HEK293 (cell line): ENCODE measurements around the gene NPAS2.

Experiments
- MYNN ChIP-seq: fragments of 450-650 bp; formaldehyde crosslinking; IDR thresholded peaks from 2 replicates; pipeline ENCODE4 v1.5.1; 2016; ENCODE audit warnings: missing biosample characterization, missing genetic modification characterization, borderline replicate concordance
- SP7 ChIP-seq: fragments of 450-650 bp; formaldehyde crosslinking; IDR thresholded peaks from 2 replicates; pipeline ENCODE4 v1.5.1; 2016; ENCODE audit warnings: missing biosample characterization, missing genetic modification characterization
- TCF7L2 ChIP-seq: IDR thresholded peaks from 2 replicates; pipeline ENCODE4 v1.6.1; 2011; ENCODE audit warnings: low read depth, mild to moderate bottlenecking, inconsistent platforms, low read length, moderate library complexity, borderline replicate concordance
- ZFHX2 ChIP-seq: fragments of 450-650 bp; formaldehyde crosslinking; conservative IDR thresholded peaks from 2 replicates; pipeline ENCODE4 v1.5.1; 2016; ENCODE audit warnings: missing biosample characterization, missing genetic modification characterization
- ZNF274 ChIP-seq, 2 experiments: fragments of 200-500 bp in 1 of 2; fragments of 450-650 bp in 1 of 2; sonication (Bioruptor generic) in 1 of 2; formaldehyde crosslinking in 1 of 2; IDR thresholded peaks; 2 replicates each; pipeline versions ENCODE4 v1.5.1 to v1.6.1; 2014 to 2016; ENCODE audit warnings: borderline replicate concordance in 1 of 2, inconsistent platforms in 1 of 2, low read length in 1 of 2, missing biosample characterization in 1 of 2, missing genetic modification characterization in 1 of 2
- TF ChIP-seq, protein P1 (sequence below): fragments of 450-650 bp; formaldehyde crosslinking; IDR thresholded peaks from 2 replicates; pipeline ENCODE4 v1.5.1; 2016; ENCODE audit warnings: missing biosample characterization, missing genetic modification characterization
- TF ChIP-seq, protein P2 (sequence below): fragments of 450-650 bp; formaldehyde crosslinking; IDR thresholded peaks from 2 replicates; pipeline ENCODE4 v1.5.1; 2016; ENCODE audit warnings: missing biosample characterization, missing genetic modification characterization
- TF ChIP-seq, protein P3 (sequence below): fragments of 450-650 bp; formaldehyde crosslinking; IDR thresholded peaks from 2 replicates; pipeline ENCODE4 v1.5.1; 2016; ENCODE audit warnings: missing biosample characterization, missing genetic modification characterization, borderline replicate concordance

DNA sequence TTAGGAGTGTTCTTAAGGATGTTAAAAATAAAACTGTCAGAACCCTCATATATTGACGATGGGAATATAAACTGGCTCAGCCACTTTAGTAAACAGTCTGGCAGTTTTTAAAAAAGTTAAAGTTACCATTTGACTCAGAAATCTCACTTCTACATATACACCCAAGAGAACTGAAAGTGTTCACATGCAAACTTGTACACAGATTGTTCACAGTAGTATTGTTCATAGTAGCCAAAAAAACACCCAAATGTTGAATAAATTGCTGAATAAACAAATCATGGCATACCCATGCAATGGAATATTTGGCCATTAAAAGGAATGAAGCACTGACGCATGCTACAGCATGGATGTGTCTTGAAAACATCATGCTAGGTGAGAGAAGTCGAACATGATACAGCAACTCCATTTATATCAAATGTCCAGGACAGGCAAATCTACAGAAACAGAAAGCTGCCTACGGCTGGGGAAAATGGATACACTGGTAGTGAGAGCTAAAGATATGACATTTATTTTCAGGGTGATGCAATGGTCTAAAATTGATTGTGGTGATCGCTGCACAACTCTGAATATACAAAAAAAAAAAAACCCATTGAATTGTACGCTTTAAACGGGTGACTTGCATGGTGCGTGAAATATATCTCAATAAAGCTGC lies 192.2 kb downstream of the NPAS2 start:
- TF ChIP-seq MYNN (tag by site-specific recombination) (no peak), ZNF274 (IDR thresholded peaks at IDR 0.05; ENCODE audit: low read length) (no peak), ZNF274 (tag by site-specific recombination; IDR thresholded peaks at IDR 0.05; ENCODE audit: borderline replicate concordance) (no peak), ZFHX2 (no peak), TCF7L2 (no peak), SP7 (tag by site-specific recombination) (no peak)
- TF ChIP-seq, protein P1, sequence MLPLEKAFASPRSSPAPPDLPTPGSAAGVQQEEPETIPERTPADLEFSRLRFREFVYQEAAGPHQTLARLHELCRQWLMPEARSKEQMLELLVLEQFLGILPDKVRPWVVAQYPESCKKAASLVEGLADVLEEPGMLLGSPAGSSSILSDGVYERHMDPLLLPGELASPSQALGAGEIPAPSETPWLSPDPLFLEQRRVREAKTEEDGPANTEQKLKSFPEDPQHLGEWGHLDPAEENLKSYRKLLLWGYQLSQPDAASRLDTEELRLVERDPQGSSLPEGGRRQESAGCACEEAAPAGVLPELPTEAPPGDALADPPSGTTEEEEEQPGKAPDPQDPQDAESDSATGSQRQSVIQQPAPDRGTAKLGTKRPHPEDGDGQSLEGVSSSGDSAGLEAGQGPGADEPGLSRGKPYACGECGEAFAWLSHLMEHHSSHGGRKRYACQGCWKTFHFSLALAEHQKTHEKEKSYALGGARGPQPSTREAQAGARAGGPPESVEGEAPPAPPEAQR (tag by site-specific recombination) = no peak
- TF ChIP-seq, protein P2, sequence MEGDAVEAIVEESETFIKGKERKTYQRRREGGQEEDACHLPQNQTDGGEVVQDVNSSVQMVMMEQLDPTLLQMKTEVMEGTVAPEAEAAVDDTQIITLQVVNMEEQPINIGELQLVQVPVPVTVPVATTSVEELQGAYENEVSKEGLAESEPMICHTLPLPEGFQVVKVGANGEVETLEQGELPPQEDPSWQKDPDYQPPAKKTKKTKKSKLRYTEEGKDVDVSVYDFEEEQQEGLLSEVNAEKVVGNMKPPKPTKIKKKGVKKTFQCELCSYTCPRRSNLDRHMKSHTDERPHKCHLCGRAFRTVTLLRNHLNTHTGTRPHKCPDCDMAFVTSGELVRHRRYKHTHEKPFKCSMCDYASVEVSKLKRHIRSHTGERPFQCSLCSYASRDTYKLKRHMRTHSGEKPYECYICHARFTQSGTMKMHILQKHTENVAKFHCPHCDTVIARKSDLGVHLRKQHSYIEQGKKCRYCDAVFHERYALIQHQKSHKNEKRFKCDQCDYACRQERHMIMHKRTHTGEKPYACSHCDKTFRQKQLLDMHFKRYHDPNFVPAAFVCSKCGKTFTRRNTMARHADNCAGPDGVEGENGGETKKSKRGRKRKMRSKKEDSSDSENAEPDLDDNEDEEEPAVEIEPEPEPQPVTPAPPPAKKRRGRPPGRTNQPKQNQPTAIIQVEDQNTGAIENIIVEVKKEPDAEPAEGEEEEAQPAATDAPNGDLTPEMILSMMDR (tag by site-specific recombination) = no peak
- TF ChIP-seq, protein P3, sequence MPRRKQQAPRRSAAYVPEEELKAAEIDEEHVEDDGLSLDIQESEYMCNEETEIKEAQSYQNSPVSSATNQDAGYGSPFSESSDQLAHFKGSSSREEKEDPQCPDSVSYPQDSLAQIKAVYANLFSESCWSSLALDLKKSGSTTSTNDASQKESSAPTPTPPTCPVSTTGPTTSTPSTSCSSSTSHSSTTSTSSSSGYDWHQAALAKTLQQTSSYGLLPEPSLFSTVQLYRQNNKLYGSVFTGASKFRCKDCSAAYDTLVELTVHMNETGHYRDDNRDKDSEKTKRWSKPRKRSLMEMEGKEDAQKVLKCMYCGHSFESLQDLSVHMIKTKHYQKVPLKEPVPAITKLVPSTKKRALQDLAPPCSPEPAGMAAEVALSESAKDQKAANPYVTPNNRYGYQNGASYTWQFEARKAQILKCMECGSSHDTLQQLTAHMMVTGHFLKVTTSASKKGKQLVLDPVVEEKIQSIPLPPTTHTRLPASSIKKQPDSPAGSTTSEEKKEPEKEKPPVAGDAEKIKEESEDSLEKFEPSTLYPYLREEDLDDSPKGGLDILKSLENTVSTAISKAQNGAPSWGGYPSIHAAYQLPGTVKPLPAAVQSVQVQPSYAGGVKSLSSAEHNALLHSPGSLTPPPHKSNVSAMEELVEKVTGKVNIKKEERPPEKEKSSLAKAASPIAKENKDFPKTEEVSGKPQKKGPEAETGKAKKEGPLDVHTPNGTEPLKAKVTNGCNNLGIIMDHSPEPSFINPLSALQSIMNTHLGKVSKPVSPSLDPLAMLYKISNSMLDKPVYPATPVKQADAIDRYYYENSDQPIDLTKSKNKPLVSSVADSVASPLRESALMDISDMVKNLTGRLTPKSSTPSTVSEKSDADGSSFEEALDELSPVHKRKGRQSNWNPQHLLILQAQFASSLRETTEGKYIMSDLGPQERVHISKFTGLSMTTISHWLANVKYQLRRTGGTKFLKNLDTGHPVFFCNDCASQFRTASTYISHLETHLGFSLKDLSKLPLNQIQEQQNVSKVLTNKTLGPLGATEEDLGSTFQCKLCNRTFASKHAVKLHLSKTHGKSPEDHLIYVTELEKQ (tag by site-specific recombination) = no peak
